Neural cell (in vitro differentiated cells): Measurements from ENCODE around the gene SORCS1. TPM values are rescaled to one million over a fixed set of nuclear protein-coding genes. Genes with fewer than 3 reads are reported as not detected.

ENCODE experiments used
- H2AFZ ChIP-seq: fragments of 200-600, 300-800 bp; sonication (generic), shearing (Covaris generic); 2 replicates; pipeline ENCODE4 v1.6.0; 2014; ENCODE audit warnings: low read depth, mild to moderate bottlenecking, antibody characterized with exemption, low read length, moderate library complexity
- H3F3A ChIP-seq: fragments of 200-600 bp; shearing (Covaris generic); 2 replicates; pipeline ENCODE4 v1.6.1; 2016; ENCODE audit warnings: mild to moderate bottlenecking, moderate library complexity, mixed read lengths, antibody characterized with exemption, low read length; ENCODE audit not compliant: insufficient read depth, poor library complexity, severe bottlenecking
- H3K27ac ChIP-seq: fragments of 200-600, 300-800 bp; sonication (generic), shearing (Covaris generic); 2 replicates; pipeline ENCODE4 v1.5.1; 2014; ENCODE audit warnings: mild to moderate bottlenecking, low read length, moderate library complexity
- H3K27me3 ChIP-seq: fragments of 300-800, 200-600 bp; sonication (generic), shearing (Covaris generic); 2 replicates; pipeline ENCODE4 v1.6.0; 2014; ENCODE audit warnings: mild to moderate bottlenecking, low read depth, low read length, moderate library complexity; ENCODE audit not compliant: insufficient read depth
- H3K36me3 ChIP-seq: fragments of 300-800, 200-600 bp; sonication (generic), shearing (Covaris generic); 2 replicates; pipeline ENCODE4 v1.5.1; 2014; ENCODE audit warnings: mild to moderate bottlenecking, antibody characterized with exemption, low read length, moderate library complexity; ENCODE audit not compliant: insufficient read depth
- H3K4me2 ChIP-seq: fragments of 300-800, 200-600 bp; sonication (generic), shearing (Covaris generic); 2 replicates; pipeline ENCODE4 v1.6.0; 2014; ENCODE audit warnings: mild to moderate bottlenecking, low read length
- H3K4me3 ChIP-seq: fragments of 300-800, 200-600 bp; sonication (generic), shearing (Covaris generic); 2 replicates; pipeline ENCODE4 v1.5.1; 2014; ENCODE audit warnings: mild to moderate bottlenecking, low read length, moderate library complexity
- H3K79me2 ChIP-seq: fragments of 200-600 bp; shearing (Covaris generic); replicated peaks from 2 replicates; pipeline ENCODE4 v1.6.0; 2014; ENCODE audit warnings: mild to moderate bottlenecking, low read length, moderate library complexity; ENCODE audit not compliant: insufficient read depth
- H3K9ac ChIP-seq: fragments of 300-800, 200-600 bp; sonication (generic), shearing (Covaris generic); 2 replicates; pipeline ENCODE4 v1.6.1; 2016; ENCODE audit warnings: mild to moderate bottlenecking, low read length, mixed read lengths
- H3K9me2 ChIP-seq: fragments of 200-600 bp; shearing (Covaris generic); 2 replicates; pipeline ENCODE4 v1.6.1; 2016; ENCODE audit warnings: mild to moderate bottlenecking, low read length, mixed read lengths; ENCODE audit not compliant: insufficient read depth
- H3K9me3 ChIP-seq: fragments of 200-600, 300-800 bp; sonication (generic), shearing (Covaris generic); 2 replicates; pipeline ENCODE4 v1.6.1; 2016; ENCODE audit warnings: mild to moderate bottlenecking, mixed run types, low read length, moderate library complexity, mixed read lengths
- H4K20me1 ChIP-seq: fragments of 200-600 bp; shearing (Covaris generic); 2 replicates; pipeline ENCODE4 v1.6.1; 2016; ENCODE audit warnings: mild to moderate bottlenecking, mixed run types; ENCODE audit not compliant: insufficient read depth
- CTCF ChIP-seq: fragments of 450-650 bp; IDR thresholded peaks from 2 replicates; pipeline ENCODE4 v1.5.1; 2014; ENCODE audit warnings: antibody characterized with exemption, mild to moderate bottlenecking, moderate library complexity; ENCODE audit not compliant: poor library complexity, severe bottlenecking
- EP300 ChIP-seq: fragments of 450-650 bp; conservative IDR thresholded peaks from 2 replicates; pipeline ENCODE4 v1.6.1; 2014; ENCODE audit warnings: antibody characterized with exemption, mild to moderate bottlenecking, moderate library complexity; ENCODE audit not compliant: poor library complexity, severe bottlenecking
- EZH2 ChIP-seq: fragments of 200-600, 300-800 bp; shearing (Covaris generic), sonication (generic); IDR thresholded peaks from 2 replicates; pipeline ENCODE4 v1.6.1; 2014; ENCODE audit warnings: antibody characterized with exemption, low read length, borderline replicate concordance, mild to moderate bottlenecking; ENCODE audit not compliant: insufficient read depth, poor library complexity, severe bottlenecking
- MXI1 ChIP-seq: fragments of 450-650 bp; conservative IDR thresholded peaks from 2 replicates; pipeline ENCODE4 v1.6.1; 2014; ENCODE audit warnings: antibody characterized with exemption, mild to moderate bottlenecking; ENCODE audit not compliant: poor library complexity, severe bottlenecking
- POLR2AphosphoS5 ChIP-seq: IDR thresholded peaks from 2 replicates; pipeline ENCODE4 v1.6.1; 2012
- RAD21 ChIP-seq: fragments of 450-650 bp; conservative IDR thresholded peaks from 2 replicates; pipeline ENCODE4 v1.6.1; 2014; ENCODE audit warnings: antibody characterized with exemption, mild to moderate bottlenecking, moderate library complexity
- REST ChIP-seq: IDR thresholded peaks from 2 replicates; pipeline ENCODE4 v1.6.1; 2012; ENCODE audit warnings: borderline replicate concordance
- SMC3 ChIP-seq: fragments of 450-650 bp; conservative IDR thresholded peaks from 2 replicates; pipeline ENCODE4 v1.6.1; 2014; ENCODE audit warnings: antibody characterized with exemption, mild to moderate bottlenecking, moderate library complexity; ENCODE audit not compliant: poor library complexity
- TAF1 ChIP-seq: IDR thresholded peaks from 2 replicates; pipeline ENCODE4 v1.6.1; 2012; ENCODE audit warnings: low read depth
- polyA plus RNA-seq: library from polyadenylated mRNA; depleted of rRNA; stranded (reverse); fragments of >200 nt; gene quantifications from 2 replicates; pipeline ENCODE4 v1.2.3, GENCODE V29; 2014

Gene SORCS1
- polyA plus RNA-seq, 1 donor from 2014 or later = 27.0 TPM

DNA sequence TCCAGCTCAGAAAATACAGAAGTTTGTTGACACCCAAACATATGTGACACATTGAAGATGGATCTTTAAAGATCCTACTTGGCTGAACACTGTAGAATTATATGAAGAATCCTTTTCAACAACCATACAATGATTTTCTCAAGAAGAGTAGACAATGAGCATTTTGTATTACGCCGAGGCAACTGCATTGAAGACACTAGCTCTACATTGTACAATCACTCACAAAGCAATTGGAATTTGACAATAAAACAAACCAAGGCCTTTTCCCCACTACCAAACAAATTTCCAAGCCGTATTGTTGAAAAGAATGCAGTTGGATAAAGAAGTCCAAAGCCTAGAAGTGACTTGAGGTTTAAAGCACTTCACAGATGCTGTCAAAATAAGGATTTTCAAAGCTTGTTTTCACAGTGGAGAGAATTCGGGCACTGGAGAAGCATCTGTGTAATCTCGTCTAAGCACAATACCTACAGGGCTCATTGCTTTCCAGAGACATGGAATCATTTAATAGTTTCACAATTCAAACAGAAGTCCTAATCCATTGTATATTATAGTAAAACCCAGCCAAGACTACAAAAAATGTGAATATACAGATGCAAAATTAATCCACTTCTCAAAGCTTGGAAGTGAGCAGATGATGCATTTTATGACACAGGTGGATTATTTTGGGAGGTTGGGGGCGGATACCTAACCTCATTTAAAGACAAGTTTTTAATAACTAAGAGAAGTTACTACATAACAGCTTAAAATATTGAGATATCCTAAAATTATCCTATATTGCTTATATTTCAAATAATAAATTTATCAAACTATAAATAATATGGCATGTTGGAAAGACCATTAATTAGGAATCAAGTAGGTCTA is 78.6 kb downstream of the SORCS1 start:
- Histone ChIP-seq H2AFZ (no peak overlapping the region), H3F3A (no peaks in the 10 kb centered on the region), H3K4me3 (no peak overlapping the region), H3K27ac (no peak overlapping the region), H3K9me2 (no peaks in the 10 kb centered on the region), H3K27me3 (no peaks in the 10 kb centered on the region), H3K9me3 (no peaks in the 10 kb centered on the region), H3K4me2 (no peak overlapping the region), H3K79me2 (no peaks in the 10 kb centered on the region), H3K9ac (no peak overlapping the region), H4K20me1 (no peaks in the 10 kb centered on the region), H3K36me3 (no peaks in the 10 kb centered on the region)
- no peak for TF ChIP-seq SMC3
- no peak for TF ChIP-seq CTCF
- TF ChIP-seq TAF1 = no peak
- no peak for TF ChIP-seq POLR2AphosphoS5
- no peak for TF ChIP-seq RAD21
- no peak for TF ChIP-seq EP300
- TF ChIP-seq EZH2 = no peak
- no peak for TF ChIP-seq REST
- TF ChIP-seq MXI1 = no peak

- no peak overlapping the region for H3K4me2 ChIP-seq
- TF ChIP-seq REST (no peak), POLR2AphosphoS5 (no peak), EZH2 (no peak), MXI1 (no peak), RAD21 (no peak), EP300 (no peak), TAF1 (no peak), CTCF (no peak)
- no peak overlapping the region for H3K9ac ChIP-seq
- H4K20me1 ChIP-seq = no peaks in the 10 kb centered on the region
- H2AFZ ChIP-seq = no peak overlapping the region
- no peak overlapping the region for H3K27ac ChIP-seq
- H3K9me2 ChIP-seq = no peaks in the 10 kb centered on the region
- H3K9me3 ChIP-seq = no peaks in the 10 kb centered on the region
- H3K36me3 ChIP-seq = no peaks in the 10 kb centered on the region
- H3K79me2 ChIP-seq = no peaks in the 10 kb centered on the region
- no peaks in the 10 kb centered on the region for H3K27me3 ChIP-seq
- H3K4me3 ChIP-seq = no peak overlapping the region
- no peaks in the 10 kb centered on the region for H3F3A ChIP-seq
Observed at GRCh38 chr10:107083388-107084009, 81.0 kb downstream of the SORCS1 start.
